Upper lobe of right lung (tissue), 1 donor: ENCODE data around the gene CAMK2N1. TPM values are rescaled to one million over a fixed set of nuclear protein-coding genes. Genes with fewer than 3 reads are reported as not detected.

ENCODE experiments used
- ATAC-seq: fragments of 200-7000 bp; cut with Tn5 transposase; one replicate; pipeline ENCODE4 v1.9.1; 2020; ENCODE audit warnings: mild to moderate bottlenecking, moderate library complexity
- DNase-seq: peaks from one replicate; pipeline ENCODE4 v3.0.0-alpha.2; 2020
- H3K27ac ChIP-seq: fragments of 200-600 bp; one replicate; pipeline ENCODE4 v1.8.0; 2022
- H3K27me3 ChIP-seq: fragments of 200-600 bp; one replicate; pipeline ENCODE4 v1.8.0; 2022; ENCODE audit warnings: mild to moderate bottlenecking
- H3K36me3 ChIP-seq: fragments of 200-600 bp; one replicate; pipeline ENCODE4 v1.8.0; 2022
- H3K4me1 ChIP-seq: fragments of 200-600 bp; one replicate; pipeline ENCODE4 v1.8.0; 2022
- H3K4me3 ChIP-seq: fragments of 200-600 bp; one replicate; pipeline ENCODE4 v1.8.0; 2022; ENCODE audit warnings: mild to moderate bottlenecking
- H3K9me3 ChIP-seq: fragments of 200-600 bp; one replicate; pipeline ENCODE4 v1.8.0; 2022
- intact Hi-C: fragments of 100-400 bp; cut with DNase I; formaldehyde crosslinking; loops from one replicate; pipeline ENCODE4 v1.11.0; 2022
- total RNA-seq: library from RNA; stranded (reverse); fragmentation: NEBNext Ultra II Directional; extraction: Animal tissue kit (Norgen Biotek cat#: 25700); gene quantifications from one replicate; pipeline ENCODE4 v1.2.1, GENCODE V29; 2021
- TF ChIP-seq, protein P1 (sequence below): fragments of 200-600 bp; IDR thresholded peaks from one replicate; pipeline ENCODE4 v1.8.0; 2022; ENCODE audit warnings: antibody characterized with exemption
- donor health status: DM: no; HTN: yes; CAD: no; lungs with severe emphysema.

CAMK2N1 gene
- total RNA-seq, 1 donor from 2014 or later: 73.6 TPM

GRCh38 chr1:20474333-20474975, 11.6 kb downstream of the CAMK2N1 start:
- H3K9me3 ChIP-seq: no peaks in the 10 kb centered on the region
- ATAC-seq (no peak), DNase-seq (no peak)
- no peak overlapping the region for H3K4me3 ChIP-seq
- peaks cover 16% of the 10 kb centered on the region for H3K4me1 ChIP-seq
- no peaks in the 10 kb centered on the region for H3K36me3 ChIP-seq
- TF ChIP-seq, protein P1, sequence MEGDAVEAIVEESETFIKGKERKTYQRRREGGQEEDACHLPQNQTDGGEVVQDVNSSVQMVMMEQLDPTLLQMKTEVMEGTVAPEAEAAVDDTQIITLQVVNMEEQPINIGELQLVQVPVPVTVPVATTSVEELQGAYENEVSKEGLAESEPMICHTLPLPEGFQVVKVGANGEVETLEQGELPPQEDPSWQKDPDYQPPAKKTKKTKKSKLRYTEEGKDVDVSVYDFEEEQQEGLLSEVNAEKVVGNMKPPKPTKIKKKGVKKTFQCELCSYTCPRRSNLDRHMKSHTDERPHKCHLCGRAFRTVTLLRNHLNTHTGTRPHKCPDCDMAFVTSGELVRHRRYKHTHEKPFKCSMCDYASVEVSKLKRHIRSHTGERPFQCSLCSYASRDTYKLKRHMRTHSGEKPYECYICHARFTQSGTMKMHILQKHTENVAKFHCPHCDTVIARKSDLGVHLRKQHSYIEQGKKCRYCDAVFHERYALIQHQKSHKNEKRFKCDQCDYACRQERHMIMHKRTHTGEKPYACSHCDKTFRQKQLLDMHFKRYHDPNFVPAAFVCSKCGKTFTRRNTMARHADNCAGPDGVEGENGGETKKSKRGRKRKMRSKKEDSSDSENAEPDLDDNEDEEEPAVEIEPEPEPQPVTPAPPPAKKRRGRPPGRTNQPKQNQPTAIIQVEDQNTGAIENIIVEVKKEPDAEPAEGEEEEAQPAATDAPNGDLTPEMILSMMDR: no peak
- H3K27ac ChIP-seq: no peak overlapping the region
- H3K27me3 ChIP-seq: peaks cover 42% of the 10 kb centered on the region
- intact Hi-C loops: no loop called here

DNA sequence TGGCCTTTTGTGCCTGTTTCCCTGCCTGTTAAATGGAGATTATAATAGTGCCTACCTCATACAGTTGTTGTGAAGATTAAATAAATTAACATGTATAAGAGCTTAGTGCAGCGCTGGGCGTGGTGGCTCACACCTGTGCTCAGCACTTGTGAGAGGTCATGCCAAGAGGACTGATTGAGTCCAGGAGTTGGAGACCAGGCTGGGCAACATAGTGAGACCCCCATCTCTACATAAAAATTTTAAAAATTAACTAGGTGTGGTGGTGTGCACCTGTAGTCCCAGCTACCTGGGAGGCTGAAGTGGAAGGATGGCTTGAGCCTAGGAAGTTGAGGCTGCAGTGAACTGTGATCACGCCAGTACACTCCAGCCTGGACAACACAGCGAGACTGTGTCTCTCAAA, 12.1 kb downstream of the CAMK2N1 start:
- Histone ChIP-seq H3K4me1 (peaks cover 16% of the 10 kb centered on the region), H3K36me3 (no peaks in the 10 kb centered on the region), H3K27me3 (peaks cover 36% of the 10 kb centered on the region), H3K9me3 (no peaks in the 10 kb centered on the region), H3K27ac (no peak overlapping the region), H3K4me3 (no peak overlapping the region)
- ATAC-seq: no peak
- intact Hi-C loops: no loop called here
- TF ChIP-seq, protein P1: no peak
- no peak for DNase-seq

DNA sequence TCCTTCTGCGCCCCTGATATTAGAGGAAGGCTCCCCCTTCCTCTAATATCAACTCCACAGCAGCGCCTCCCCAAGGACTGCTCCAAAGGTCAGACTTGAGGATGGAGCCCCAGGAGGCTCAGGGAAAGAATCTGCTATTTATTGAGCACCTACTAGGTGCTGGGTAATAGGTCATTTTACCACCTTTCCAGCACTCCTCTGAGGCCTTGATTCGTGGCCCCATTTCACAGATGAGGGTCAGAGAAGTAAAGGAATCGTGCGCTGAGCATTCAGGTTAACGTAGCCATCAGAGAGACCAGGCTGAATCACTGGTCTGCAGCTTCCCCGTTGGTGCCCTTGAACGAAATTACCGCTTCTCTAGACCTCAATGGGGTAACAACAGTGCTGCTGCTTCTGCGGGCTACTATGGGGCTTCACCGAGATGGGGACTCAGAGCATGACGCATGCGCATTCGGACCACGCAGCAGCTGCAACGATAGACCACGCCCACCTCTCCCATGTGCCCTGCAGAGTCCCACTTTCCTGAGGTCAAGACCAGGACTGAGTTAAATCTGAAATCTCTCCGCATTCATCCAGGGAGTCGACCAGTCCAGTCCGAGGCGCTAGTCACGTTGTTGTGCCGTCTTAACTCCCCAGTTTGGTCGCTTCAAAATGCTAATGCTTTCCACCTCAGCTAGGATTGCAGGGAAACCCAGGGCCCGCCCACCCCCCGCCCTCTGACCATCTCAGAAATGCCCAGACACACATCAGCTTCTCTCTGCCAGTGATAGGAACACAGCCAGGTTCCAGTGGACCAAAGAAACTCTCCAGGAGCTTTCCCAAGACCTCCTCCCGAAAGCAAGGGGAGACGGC, 12.9 kb downstream of the CAMK2N1 start:
- Histone ChIP-seq H3K27ac (no peak overlapping the region), H3K9me3 (no peaks in the 10 kb centered on the region), H3K36me3 (no peaks in the 10 kb centered on the region), H3K4me1 (peaks cover 13% of the 10 kb centered on the region), H3K27me3 (peaks cover 35% of the 10 kb centered on the region), H3K4me3 (no peak overlapping the region)
- DNase-seq (no peak), ATAC-seq (peak; percentile 15)
- intact Hi-C loops: no loop called here
- TF ChIP-seq, protein P1: no peak

DNA sequence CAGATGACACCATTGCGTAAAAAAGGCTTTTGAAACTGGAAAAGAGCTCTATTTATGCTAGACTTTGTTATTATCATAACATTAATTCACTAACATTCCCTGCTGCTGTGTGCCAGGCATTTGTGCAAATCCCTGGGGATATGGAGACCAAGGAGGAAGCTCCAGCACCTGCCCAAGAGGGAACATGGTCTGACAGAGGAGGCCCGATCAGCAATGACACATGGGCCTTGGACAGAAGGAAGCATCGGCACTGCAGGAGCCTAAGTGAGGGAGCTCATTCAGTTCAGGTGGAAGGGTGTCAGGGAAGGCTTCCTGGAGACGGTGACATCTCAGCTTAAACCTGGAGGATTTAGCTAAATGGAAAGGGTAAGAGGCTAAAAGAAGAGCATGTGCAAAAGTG, 13.9 kb downstream of the CAMK2N1 start:
- TF ChIP-seq, protein P1: no peak
- H3K9me3 ChIP-seq: no peaks in the 10 kb centered on the region
- ATAC-seq (no peak), DNase-seq (no peak)
- no peak overlapping the region for H3K27ac ChIP-seq
- H3K4me3 ChIP-seq: no peak overlapping the region
- H3K27me3 ChIP-seq: peaks cover 35% of the 10 kb centered on the region
- no peaks in the 10 kb centered on the region for H3K36me3 ChIP-seq
- peaks cover 11% of the 10 kb centered on the region for H3K4me1 ChIP-seq
- intact Hi-C loops: no loop called here

DNA sequence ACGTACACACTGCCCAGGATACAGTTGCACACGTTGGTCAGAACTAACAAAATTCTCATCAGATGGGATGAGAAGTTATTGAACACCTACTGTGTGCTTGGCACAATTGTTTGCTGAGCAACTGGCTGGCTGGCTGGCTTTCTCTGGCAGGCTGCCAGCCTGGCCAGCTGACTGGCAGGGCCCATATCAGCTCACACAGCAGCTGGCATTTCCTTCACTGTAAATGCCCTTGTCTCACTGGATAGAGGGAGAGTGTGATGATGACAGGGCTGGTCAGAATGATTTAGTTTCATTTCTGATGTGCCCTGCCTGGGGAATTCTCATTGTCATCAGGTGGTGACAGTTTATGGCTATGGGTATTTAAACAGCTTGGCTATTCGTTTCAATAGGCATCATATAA, 15.8 kb downstream of the CAMK2N1 start:
- H3K36me3 ChIP-seq: no peaks in the 10 kb centered on the region
- H3K4me1 ChIP-seq: no peaks in the 10 kb centered on the region
- H3K4me3 ChIP-seq: no peak overlapping the region
- H3K27ac ChIP-seq: no peak overlapping the region
- intact Hi-C loops: no loop called here
- H3K9me3 ChIP-seq: no peaks in the 10 kb centered on the region
- DNase-seq (no peak), ATAC-seq (no peak)
- TF ChIP-seq, protein P1: no peak
- H3K27me3 ChIP-seq: peaks cover 16% of the 10 kb centered on the region
